Muscle of leg (tissue), 11 donors: ENCODE measurements around the gene R3HDM1. TPM values are rescaled to one million over a fixed set of nuclear protein-coding genes. Genes with fewer than 3 reads are reported as not detected.
"Not testable (repeated sequence)": the region's sequence is repeated elsewhere in the genome, so short reads cannot be mapped to it uniquely, and the experiment has no call there.

Source experiments
- DNase-seq: peaks from one replicate; pipeline ENCODE4 v3.0.0; 2013
- H3K27ac ChIP-seq: one replicate; pipeline ENCODE4 v1.5.1; 2013; ENCODE audit warnings: mild to moderate bottlenecking, low read length, control low read depth
- H3K27me3 ChIP-seq: one replicate; pipeline ENCODE4 v1.6.1; 2013; ENCODE audit warnings: low read length; ENCODE audit not compliant: control insufficient read depth, insufficient read depth
- H3K36me3 ChIP-seq: one replicate; pipeline ENCODE4 v1.6.1; 2013; ENCODE audit warnings: low read length; ENCODE audit not compliant: control insufficient read depth, insufficient read depth
- H3K4me1 ChIP-seq: one replicate; pipeline ENCODE4 v1.6.1; 2013; ENCODE audit warnings: low read length; ENCODE audit not compliant: control insufficient read depth, insufficient read depth
- H3K4me3 ChIP-seq: one replicate; pipeline ENCODE4 v1.5.1; 2013; ENCODE audit warnings: low read length, control low read depth
- H3K9me3 ChIP-seq: replicated peaks from 2 replicates; pipeline ENCODE4 v1.6.1; 2013; ENCODE audit warnings: low read depth, low read length; ENCODE audit not compliant: control insufficient read depth
- WGBS: methylation state at CpG from one replicate; pipeline ENCODE4 v1.1.5; 2013; ENCODE audit warnings: missing lambda C conversion rate; ENCODE audit not compliant: insufficient coverage; 5-methylcytosine and 5-hydroxymethylcytosine counted together
- polyA plus RNA-seq, 8 donors: library from polyadenylated mRNA; unstranded; fragments of 120-200 nt; gene quantifications; one replicate each; pipeline versions ENCODE4 v1.2.1 to v1.2.3, GENCODE V29; 2013; ENCODE audit warnings: inconsistent platforms in 1 of 8, low replicate concordance in 1 of 8; ENCODE audit not compliant: insufficient read length in 8 of 8, insufficient read depth in 1 of 8
- total RNA-seq: library from RNA; stranded (reverse); fragments of 120-200 nt; gene quantifications from one replicate; pipeline ENCODE4 v1.2.4, GENCODE V29; 2013

R3HDM1 gene
- total and polyA plus RNA-seq, 9 donors = 10.4 to 29.7 (median 23.7) TPM

DNA sequence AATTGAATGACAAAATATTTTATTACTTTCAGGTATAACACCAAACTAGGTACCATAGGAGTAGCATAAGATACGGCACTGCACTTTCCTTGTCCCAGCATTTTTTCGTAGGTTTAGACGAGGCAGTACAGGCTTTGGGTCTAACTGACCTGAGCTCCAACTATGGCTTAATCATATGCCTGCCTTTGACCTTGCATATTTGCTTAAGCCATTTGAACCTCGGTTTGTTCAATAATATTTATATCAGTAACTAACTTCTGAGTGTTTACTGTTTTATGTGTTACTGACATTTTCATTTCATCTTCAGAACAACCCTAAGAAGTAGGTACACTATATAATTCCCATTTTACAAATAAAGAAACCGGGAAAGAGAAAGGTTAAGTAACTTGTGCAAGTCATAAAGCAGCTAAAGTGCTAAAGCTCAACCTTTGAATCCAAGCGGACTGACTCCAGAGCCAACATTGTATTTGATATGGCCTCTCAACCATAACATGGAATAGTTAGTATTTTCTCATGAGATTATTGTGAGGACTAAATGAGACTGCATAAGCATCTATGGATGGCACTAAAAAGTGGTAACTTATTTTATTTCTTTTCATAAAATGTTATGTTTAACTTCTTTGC is 104.0 kb downstream of the R3HDM1 start:
- WGBS = 100% methylated on average over 2 of the region's 6 CpGs
- Histone ChIP-seq H3K9me3 (no peaks in the 10 kb centered on the region), H3K36me3 (peaks cover 8% of the 10 kb centered on the region), H3K4me3 (no peak overlapping the region), H3K4me1 (no peaks in the 10 kb centered on the region), H3K27me3 (no peaks in the 10 kb centered on the region), H3K27ac (no peak overlapping the region)
- DNase-seq = no peak

- no peak overlapping the region for H3K27ac ChIP-seq
- H3K27me3 ChIP-seq = no peaks in the 10 kb centered on the region
- no peaks in the 10 kb centered on the region for H3K4me1 ChIP-seq
- no peak for DNase-seq
- H3K36me3 ChIP-seq = peaks cover 8% of the 10 kb centered on the region
- no peaks in the 10 kb centered on the region for H3K9me3 ChIP-seq
- H3K4me3 ChIP-seq = no peak overlapping the region
- WGBS = 100% methylated on average over 1 of the region's 1 CpG
Observed at GRCh38 chr2:135636982-135637381, 105.7 kb downstream of the R3HDM1 start.

DNA sequence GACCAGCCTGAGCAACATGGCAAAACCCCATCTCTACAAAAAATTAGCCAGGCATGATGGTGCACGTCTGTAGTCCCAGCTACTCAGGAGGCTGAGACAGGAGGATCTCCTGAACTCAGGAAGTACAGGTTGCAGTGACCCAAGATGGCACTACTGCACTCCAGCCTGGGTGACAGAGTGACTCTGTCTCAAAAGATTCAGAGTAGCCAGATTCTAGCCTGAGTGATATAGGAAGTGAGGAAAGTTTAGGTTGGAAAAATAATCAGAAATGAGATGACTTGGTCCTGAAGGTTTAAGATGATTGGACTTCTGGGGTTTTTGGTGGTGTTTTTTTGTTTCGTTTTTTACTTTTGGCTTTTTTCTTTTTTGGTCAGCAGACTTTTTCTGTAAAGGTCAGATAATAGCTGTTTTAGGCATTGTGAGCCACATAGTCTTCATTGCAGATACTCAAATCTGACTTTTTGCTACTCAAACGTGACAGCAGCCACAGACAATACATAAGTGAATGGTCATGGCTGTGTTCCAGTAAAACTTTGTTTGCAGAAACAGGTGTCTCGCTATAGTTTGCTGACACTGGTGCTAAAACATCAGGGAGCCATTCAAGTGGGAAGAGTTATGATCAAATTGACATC is 106.3 kb downstream of the R3HDM1 start:
- H3K36me3 ChIP-seq = peaks cover 8% of the 10 kb centered on the region
- DNase-seq = no peak
- WGBS = 69% methylated on average over 2 of the region's 4 CpGs
- H3K27ac ChIP-seq = no peak overlapping the region
- no peak overlapping the region for H3K4me3 ChIP-seq
- no peaks in the 10 kb centered on the region for H3K4me1 ChIP-seq
- no peaks in the 10 kb centered on the region for H3K27me3 ChIP-seq
- H3K9me3 ChIP-seq = no peaks in the 10 kb centered on the region

DNA sequence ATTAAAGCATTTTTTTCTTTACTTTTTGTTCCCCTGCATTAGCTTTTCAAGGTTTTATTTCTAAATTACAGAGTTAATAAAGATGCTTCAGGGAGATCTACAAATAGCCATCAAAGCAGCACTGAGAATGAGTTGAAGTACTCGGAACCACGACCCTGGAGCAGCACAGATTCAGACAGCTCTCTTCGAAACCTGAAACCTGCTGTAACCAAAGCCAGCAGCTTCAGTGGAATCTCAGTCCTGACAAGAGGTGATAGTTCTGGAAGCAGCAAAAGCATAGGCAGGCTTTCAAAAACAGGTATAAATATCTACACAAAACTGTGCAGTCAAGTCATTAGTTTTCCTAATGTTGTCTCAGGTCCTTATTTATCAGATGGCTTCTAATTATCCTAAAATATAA is 107.5 kb downstream of the R3HDM1 start:
- DNase-seq = peak; percentile 2
- no peaks in the 10 kb centered on the region for H3K9me3 ChIP-seq
- no peaks in the 10 kb centered on the region for H3K27me3 ChIP-seq
- no peak overlapping the region for H3K27ac ChIP-seq
- no peaks in the 10 kb centered on the region for H3K4me1 ChIP-seq
- WGBS = 83% methylated on average over 1 of the region's 3 CpGs
- H3K4me3 ChIP-seq = no peak overlapping the region
- H3K36me3 ChIP-seq = peaks cover 8% of the 10 kb centered on the region

DNA sequence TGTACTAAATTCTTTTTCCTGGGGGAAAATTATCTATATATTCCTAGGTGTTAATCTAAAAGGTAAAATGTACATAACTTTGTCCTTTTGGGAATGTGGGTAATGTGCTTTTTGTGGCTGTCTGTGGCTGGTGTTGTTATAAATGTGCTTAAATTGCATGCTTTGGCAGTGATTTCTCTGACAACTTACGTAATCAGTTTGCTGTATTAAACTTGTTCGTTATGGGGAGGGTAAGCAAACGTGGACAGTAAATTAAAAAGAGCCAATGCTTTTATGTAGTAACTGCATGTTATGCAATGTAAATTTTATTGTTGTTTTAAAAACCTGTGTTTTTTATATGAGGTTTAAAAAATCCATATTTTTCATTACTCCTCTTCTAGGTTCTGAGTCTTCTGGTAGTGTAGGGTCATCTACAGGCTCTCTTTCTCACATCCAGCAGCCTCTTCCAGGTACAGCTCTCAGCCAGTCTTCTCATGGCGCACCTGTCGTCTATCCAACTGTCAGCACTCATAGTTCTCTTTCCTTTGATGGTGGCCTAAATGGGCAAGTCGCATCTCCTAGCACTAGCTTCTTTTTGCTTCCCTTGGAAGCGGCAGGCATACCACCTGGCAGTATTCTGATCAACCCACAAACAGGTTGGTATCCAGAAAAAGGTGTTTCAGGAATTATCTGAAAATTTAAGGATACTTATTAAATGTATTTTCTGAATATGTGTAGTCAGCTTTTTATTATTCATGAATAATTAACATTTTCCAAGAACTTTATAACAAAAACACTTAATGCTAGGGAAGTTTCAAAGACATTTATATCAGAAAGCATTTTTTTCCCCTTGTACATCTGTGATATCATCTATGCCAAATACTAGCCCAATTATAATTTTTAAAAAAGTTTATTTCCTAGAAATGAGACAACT is 110.1 kb downstream of the R3HDM1 start:
- WGBS = 88% methylated on average over 4 of the region's 7 CpGs
- no peaks in the 10 kb centered on the region for H3K27me3 ChIP-seq
- H3K36me3 ChIP-seq = peaks cover 11% of the 10 kb centered on the region
- H3K4me3 ChIP-seq = no peak overlapping the region
- no peak for DNase-seq
- H3K4me1 ChIP-seq = no peaks in the 10 kb centered on the region
- no peak overlapping the region for H3K27ac ChIP-seq
- H3K9me3 ChIP-seq = no peaks in the 10 kb centered on the region

- Histone ChIP-seq H3K36me3 (peaks cover 9% of the 10 kb centered on the region), H3K4me1 (no peaks in the 10 kb centered on the region), H3K27ac (no peak overlapping the region), H3K4me3 (no peak overlapping the region), H3K9me3 (no peaks in the 10 kb centered on the region), H3K27me3 (no peaks in the 10 kb centered on the region)
- no peak for DNase-seq
- WGBS = no CpG with 5 or more reads among the region's 2 CpGs
Observed at GRCh38 chr2:135647836-135648579, 116.7 kb downstream of the R3HDM1 start.

DNA sequence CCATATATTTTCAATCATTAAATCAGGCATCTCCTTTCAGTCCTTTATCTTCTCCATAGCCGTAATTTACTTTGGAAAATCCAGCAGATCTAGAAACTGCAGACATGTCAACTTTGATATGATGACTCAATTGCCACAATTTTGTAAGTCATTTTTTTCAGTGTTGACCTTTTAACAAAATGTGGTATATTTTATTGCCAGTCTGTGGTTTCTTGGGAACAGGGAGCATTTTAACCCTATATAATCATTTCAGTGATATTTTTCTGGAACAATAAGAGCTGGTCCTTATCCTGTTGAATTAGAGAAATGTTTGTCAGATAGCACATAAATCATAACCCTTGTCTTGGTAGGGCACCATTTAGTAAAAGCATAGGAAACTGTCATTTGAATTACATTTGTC is 119.4 kb downstream of the R3HDM1 start:
- Histone ChIP-seq H3K9me3 (no peaks in the 10 kb centered on the region), H3K4me3 (no peak overlapping the region), H3K27me3 (no peaks in the 10 kb centered on the region), H3K4me1 (no peaks in the 10 kb centered on the region), H3K36me3 (peaks cover 11% of the 10 kb centered on the region), H3K27ac (no peak overlapping the region)
- DNase-seq = no peak
- WGBS = no CpG with 5 or more reads among the region's 1 CpG

DNA sequence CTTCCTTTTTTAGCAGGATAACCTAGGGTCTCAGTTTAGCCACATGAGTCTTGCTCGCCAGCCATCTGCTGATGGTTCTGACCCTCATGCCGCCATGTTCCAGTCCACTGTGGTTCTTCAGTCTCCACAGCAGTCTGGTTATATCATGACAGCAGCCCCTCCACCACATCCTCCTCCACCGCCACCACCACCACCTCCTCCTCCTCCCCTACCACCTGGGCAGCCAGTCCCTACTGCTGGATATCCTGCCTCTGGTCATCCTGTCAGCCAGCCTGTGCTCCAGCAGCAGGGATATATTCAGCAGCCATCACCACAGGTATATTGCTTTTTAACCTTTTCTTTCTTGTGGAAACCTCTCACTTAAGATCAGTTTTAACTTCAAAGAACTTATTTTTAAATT is 120.4 kb downstream of the R3HDM1 start:
- Histone ChIP-seq H3K36me3 (peaks cover 11% of the 10 kb centered on the region), H3K4me3 (no peak overlapping the region), H3K27me3 (no peaks in the 10 kb centered on the region), H3K27ac (no peak overlapping the region), H3K9me3 (no peaks in the 10 kb centered on the region), H3K4me1 (no peaks in the 10 kb centered on the region)
- 90% methylated on average over 3 of the region's 3 CpGs for WGBS
- DNase-seq = no peak

- peaks cover 12% of the 10 kb centered on the region for H3K36me3 ChIP-seq
Observed at GRCh38 chr2:135654239-135654638, 123.0 kb downstream of the R3HDM1 start.

More at GRCh38 chr2:135654239-135654638, 123.0 kb downstream of the R3HDM1 start:
- not testable (repeated sequence) for H3K27ac ChIP-seq, H3K27me3 ChIP-seq, H3K4me3 ChIP-seq, H3K4me1 ChIP-seq, DNase-seq, H3K9me3 ChIP-seq
- 98% methylated on average over 3 of the region's 5 CpGs for WGBS
